PC-9 (cell line): ENCODE results near the gene RPL38. TPM values are rescaled to one million over a fixed set of nuclear protein-coding genes. Genes with fewer than 3 reads are reported as not detected.

Source experiments
- BruUV-seq: library from RNA; stranded (reverse); fragments of 400-500 nt; replicated peaks from 2 replicates; lab custom pipeline; 2021; lab: Mats Ljungman, UMichigan
- CTCF ChIA-PET: fragments of 300-600 bp; sonication (Branson Sonifier 250); formaldehyde crosslinking; loops from one replicate; lab custom pipeline; 2022; ENCODE audit warnings: antibody characterized with exemption; lab: Charles Lee
- POLR2A ChIA-PET: fragments of 300-600 bp; sonication (Branson Sonifier 250); formaldehyde crosslinking; loops from one replicate; lab custom pipeline; 2022; ENCODE audit warnings: antibody characterized with exemption; ENCODE audit not compliant: unreplicated experiment; lab: Charles Lee
- DNase-seq, 2 experiments: peaks; one replicate each; pipeline versions ENCODE4 v3.0.0 to v3.0.0-alpha.2; 2015 to 2022; ENCODE audit warnings: mixed read lengths in 1 of 2
- H2AFZ ChIP-seq: fragments of 200-600 bp; sonication (generic); 2 replicates; pipeline ENCODE4 v1.8.1; 2017; ENCODE audit warnings: antibody characterized with exemption
- H3F3A ChIP-seq: fragments of 200-600 bp; sonication (generic); 2 replicates; pipeline ENCODE4 v1.8.1; 2017; ENCODE audit warnings: antibody characterized with exemption, mild to moderate bottlenecking, low read depth; ENCODE audit not compliant: insufficient read depth
- H3K27ac ChIP-seq: fragments of 200-600 bp; sonication (generic); 2 replicates; pipeline ENCODE4 v1.6.1; 2016; ENCODE audit warnings: mixed run types
- H3K27me3 ChIP-seq: fragments of 200-600 bp; sonication (generic); 2 replicates; pipeline ENCODE4 v1.6.1; 2016; ENCODE audit warnings: low read depth, mixed run types; ENCODE audit not compliant: insufficient read depth
- H3K36me3 ChIP-seq: fragments of 200-600 bp; sonication (generic); 2 replicates; pipeline ENCODE4 v1.6.1; 2016; ENCODE audit warnings: low read depth, mixed run types
- H3K4me1 ChIP-seq: fragments of 200-600 bp; sonication (generic); replicated peaks from 2 replicates; pipeline ENCODE4 v1.6.1; 2016; ENCODE audit warnings: mixed run types; ENCODE audit not compliant: insufficient read depth
- H3K4me2 ChIP-seq: fragments of 200-600 bp; sonication (generic); 2 replicates; pipeline ENCODE4 v1.6.1; 2017; ENCODE audit warnings: mixed run types
- H3K4me3 ChIP-seq: fragments of 200-600 bp; sonication (generic); 2 replicates; pipeline ENCODE4 v1.6.1; 2016; ENCODE audit warnings: mixed run types
- H3K79me2 ChIP-seq: fragments of 200-600 bp; sonication (generic); 2 replicates; pipeline ENCODE4 v1.6.1; 2017; ENCODE audit warnings: low read depth, mixed run types
- H3K9me2 ChIP-seq: fragments of 200-600 bp; sonication (generic); 2 replicates; pipeline ENCODE4 v1.8.1; 2017; ENCODE audit warnings: mild to moderate bottlenecking; ENCODE audit not compliant: insufficient read depth
- H3K9me3 ChIP-seq: fragments of 200-600 bp; sonication (generic); 2 replicates; pipeline ENCODE4 v1.8.1; 2016; ENCODE audit warnings: low read depth; ENCODE audit not compliant: insufficient read depth
- H4K20me1 ChIP-seq: fragments of 200-600 bp; sonication (generic); 2 replicates; pipeline ENCODE4 v1.8.1; 2017; ENCODE audit not compliant: insufficient read depth
- CTCF ChIP-seq: fragments of 200-600 bp; sonication (generic); conservative IDR thresholded peaks from 2 replicates; pipeline ENCODE4 v1.6.1; 2017; ENCODE audit warnings: mixed run types, antibody characterized with exemption, mild to moderate bottlenecking, moderate library complexity
- EZH2 ChIP-seq: fragments of 200-600 bp; sonication (generic); IDR thresholded peaks from 2 replicates; pipeline ENCODE4 v1.8.0; 2017; ENCODE audit warnings: antibody characterized with exemption, low read depth
- intact Hi-C: fragments of 100-400 bp; cut with micrococcal nuclease; formaldehyde crosslinking; loops from one replicate; pipeline ENCODE4 v1.10.0; 2022; ENCODE audit not compliant: unreplicated experiment
- total RNA-seq: library from RNA; stranded (reverse); gene quantifications from 2 replicates; pipeline ENCODE4 v1.2.3, GENCODE V29; 2021

Gene RPL38
- total RNA-seq, 1 experiment from 2014 or later = 961 TPM

GRCh38 chr17:74243013-74243755 is 39.7 kb downstream of the RPL38 start:
- no peaks in the 10 kb centered on the region for H3K4me1 ChIP-seq
- H3K9me2 ChIP-seq = no peaks in the 10 kb centered on the region
- ChIA-PET POLR2A (no interaction called here), CTCF (no interaction called here)
- BruUV-seq = no TSS peak
- intact Hi-C loops = no loop called here
- DNase-seq = no peak
- no peak overlapping the region for H2AFZ ChIP-seq
- H3K36me3 ChIP-seq = no peaks in the 10 kb centered on the region
- no peaks in the 10 kb centered on the region for H3F3A ChIP-seq
- H3K9me3 ChIP-seq = no peaks in the 10 kb centered on the region
- no peak overlapping the region for H3K27ac ChIP-seq
- H3K4me2 ChIP-seq = no peak overlapping the region
- no peaks in the 10 kb centered on the region for H4K20me1 ChIP-seq
- H3K27me3 ChIP-seq = peaks cover 90% of the 10 kb centered on the region
- no peak overlapping the region for H3K4me3 ChIP-seq
- no peaks in the 10 kb centered on the region for H3K79me2 ChIP-seq
- TF ChIP-seq EZH2 = no peak
- no peak for TF ChIP-seq CTCF

GRCh38 chr17:74244128-74244527 is 40.6 kb downstream of the RPL38 start:
- Histone ChIP-seq H3F3A (no peaks in the 10 kb centered on the region), H3K9me2 (no peaks in the 10 kb centered on the region), H3K27me3 (peaks cover 95% of the 10 kb centered on the region), H3K4me2 (no peak overlapping the region), H3K27ac (no peak overlapping the region), H3K4me1 (no peaks in the 10 kb centered on the region), H2AFZ (no peak overlapping the region), H3K4me3 (no peak overlapping the region), H4K20me1 (no peaks in the 10 kb centered on the region), H3K79me2 (no peaks in the 10 kb centered on the region), H3K36me3 (no peaks in the 10 kb centered on the region), H3K9me3 (no peaks in the 10 kb centered on the region)
- intact Hi-C loops = no loop called here
- ChIA-PET CTCF (no interaction called here), POLR2A (no interaction called here)
- no TSS peak for BruUV-seq
- no peak for TF ChIP-seq CTCF
- no peak for TF ChIP-seq EZH2
- DNase-seq = no peak

DNA sequence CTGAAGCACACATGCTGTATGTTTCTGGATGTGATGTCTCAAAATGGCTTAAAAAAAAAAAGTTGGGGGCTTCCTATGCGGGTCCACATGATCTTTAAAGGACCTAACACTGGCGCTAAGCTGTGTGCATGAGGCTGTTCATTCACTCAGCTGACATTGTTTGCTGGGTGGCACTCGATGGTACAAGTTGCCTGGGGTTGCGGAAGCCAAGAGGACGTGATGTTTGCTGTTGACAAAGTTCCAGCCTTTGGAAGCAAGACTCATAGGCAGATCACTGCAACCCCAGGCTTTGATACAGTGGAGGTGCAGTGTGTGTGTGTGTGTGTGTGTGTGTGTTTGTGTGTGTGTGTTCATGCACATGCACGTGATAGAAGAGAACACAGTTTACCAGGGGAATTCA is 41.1 kb downstream of the RPL38 start:
- H3K4me1 ChIP-seq = no peaks in the 10 kb centered on the region
- no peak overlapping the region for H2AFZ ChIP-seq
- H3K27me3 ChIP-seq = peaks cover 94% of the 10 kb centered on the region
- TF ChIP-seq CTCF (no peak), EZH2 (no peak)
- no TSS peak for BruUV-seq
- no peak overlapping the region for H3K4me3 ChIP-seq
- H3K4me2 ChIP-seq = no peak overlapping the region
- ChIA-PET POLR2A (no interaction called here), CTCF (interaction anchor here (0.7 kb wide), 1 partner anchor 744 kb away, joined by 4 read pairs; no protein-coding TSS in a partner anchor)
- H4K20me1 ChIP-seq = no peaks in the 10 kb centered on the region
- no peak for DNase-seq
- no peaks in the 10 kb centered on the region for H3K9me2 ChIP-seq
- H3F3A ChIP-seq = no peaks in the 10 kb centered on the region
- no peaks in the 10 kb centered on the region for H3K79me2 ChIP-seq
- H3K36me3 ChIP-seq = no peaks in the 10 kb centered on the region
- H3K9me3 ChIP-seq = no peaks in the 10 kb centered on the region
- intact Hi-C loops = no loop called here
- H3K27ac ChIP-seq = no peak overlapping the region
